Loucy (cell line): ENCODE data around the gene PTPRN2.

ENCODE experiments used
- CTCF ChIP-seq: fragments of 200-600 bp; sonication (generic); conservative IDR thresholded peaks from 2 replicates; pipeline ENCODE4 v1.5.1; 2014; ENCODE audit warnings: mild to moderate bottlenecking, antibody characterized with exemption, low read length
- EZH2phosphoT487 ChIP-seq: fragments of 200-600 bp; IDR thresholded peaks from 2 replicates; pipeline ENCODE4 v1.6.1; 2018; ENCODE audit warnings: antibody characterized with exemption, mild to moderate bottlenecking, moderate library complexity, borderline replicate concordance

- TF ChIP-seq CTCF (no peak), EZH2phosphoT487 (no peak)
Observed at GRCh38 chr7:158486919-158487318, 100.7 kb downstream of the PTPRN2 start.
